Smooth muscle cell (in vitro differentiated cells): ENCODE data around the gene ENDOV. TPM values are rescaled to one million over a fixed set of nuclear protein-coding genes. Genes with fewer than 3 reads are reported as not detected.
A peak's percentile ranks its signal among the peaks of the same experiment; 100 is the strongest.

ENCODE experiments used
- DNase-seq: peaks from one replicate; lab custom pipeline; 2025; ENCODE audit not compliant: unreplicated experiment; lab: John Stamatoyannopoulos, UW
- H2AFZ ChIP-seq: fragments of 200-600 bp; sonication (generic); 2 replicates; pipeline ENCODE4 v1.6.0; 2016; ENCODE audit warnings: antibody characterized with exemption, low read depth, mild to moderate bottlenecking
- H3F3A ChIP-seq: fragments of 200-600 bp; sonication (generic); 2 replicates; pipeline ENCODE4 v1.6.0; 2017; ENCODE audit warnings: antibody characterized with exemption, low read depth
- H3K27ac ChIP-seq: fragments of 200-600 bp; sonication (generic); 2 replicates; pipeline ENCODE4 v1.5.1; 2016; ENCODE audit warnings: low read depth, mild to moderate bottlenecking
- H3K27me3 ChIP-seq: fragments of 200-600 bp; sonication (generic); 2 replicates; pipeline ENCODE4 v1.6.1; 2016; ENCODE audit warnings: low read depth, mild to moderate bottlenecking
- H3K36me3 ChIP-seq: fragments of 200-600 bp; sonication (generic); 2 replicates; pipeline ENCODE4 v1.5.1; 2016; ENCODE audit warnings: low read depth
- H3K4me1 ChIP-seq: fragments of 200-600 bp; sonication (generic); 2 replicates; pipeline ENCODE4 v1.5.1; 2016; ENCODE audit warnings: low read depth
- H3K4me2 ChIP-seq: fragments of 200-600 bp; sonication (generic); 2 replicates; pipeline ENCODE4 v1.6.0; 2016; ENCODE audit warnings: mild to moderate bottlenecking
- H3K4me3 ChIP-seq: fragments of 200-600 bp; sonication (generic); 2 replicates; pipeline ENCODE4 v1.5.1; 2016; ENCODE audit warnings: mild to moderate bottlenecking
- H3K79me2 ChIP-seq: fragments of 200-600 bp; sonication (generic); 2 replicates; pipeline ENCODE4 v1.6.0; 2016; ENCODE audit warnings: low read depth, mild to moderate bottlenecking
- H3K9ac ChIP-seq: fragments of 200-600 bp; sonication (generic); 2 replicates; pipeline ENCODE4 v1.6.0; 2016; ENCODE audit warnings: low read depth
- H3K9me3 ChIP-seq: fragments of 200-600 bp; sonication (generic); replicated peaks from 2 replicates; pipeline ENCODE4 v1.5.1; 2016; ENCODE audit warnings: low read depth
- H4K20me1 ChIP-seq: fragments of 200-600 bp; sonication (generic); 2 replicates; pipeline ENCODE4 v1.6.0; 2016; ENCODE audit warnings: low read depth
- CTCF ChIP-seq: fragments of 200-600 bp; sonication (generic); IDR thresholded peaks from 2 replicates; pipeline ENCODE4 v1.5.1; 2017; ENCODE audit warnings: borderline replicate concordance, mild to moderate bottlenecking, antibody characterized with exemption; ENCODE audit not compliant: insufficient read depth, poor library complexity, severe bottlenecking
- WGBS: methylation state at CpG from one replicate; pipeline ENCODE4 v1.1.7; 2016; ENCODE audit warnings: low lambda C conversion rate; 5-methylcytosine and 5-hydroxymethylcytosine counted together
- polyA plus RNA-seq: library from polyadenylated mRNA; unstranded; fragments of >200 nt; fragmentation: Nextera tagmentation; extraction: Ambion mirVana; gene quantifications from 2 replicates; pipeline ENCODE4 v1.2.1, GENCODE V29; 2016
- total RNA-seq: library from RNA; depleted of rRNA; stranded (reverse); fragments of >200 nt; gene quantifications from 2 replicates; pipeline ENCODE4 v1.2.3, GENCODE V29; 2014

The ENDOV gene
- total and polyA plus RNA-seq, 2 experiments from 2014 or later = 31.6 to 59.7 TPM

GRCh38 chr17:80451104-80451775 lies 36.3 kb downstream of the ENDOV start:
- 84% methylated on average over 8 of the region's 9 CpGs for WGBS
- H3K27me3 ChIP-seq = no peaks in the 10 kb centered on the region
- H3K27ac ChIP-seq = no peak overlapping the region
- H3K79me2 ChIP-seq = no peaks in the 10 kb centered on the region
- no peak for DNase-seq
- no peak overlapping the region for H3K4me3 ChIP-seq
- H3K9ac ChIP-seq = no peak overlapping the region
- no peak overlapping the region for H2AFZ ChIP-seq
- H3K36me3 ChIP-seq = no peaks in the 10 kb centered on the region
- peaks cover 9% of the 10 kb centered on the region for H3K4me1 ChIP-seq
- H3K9me3 ChIP-seq = no peaks in the 10 kb centered on the region
- no peaks in the 10 kb centered on the region for H4K20me1 ChIP-seq
- TF ChIP-seq CTCF = no peak
- no peak overlapping the region for H3K4me2 ChIP-seq
- H3F3A ChIP-seq = no peaks in the 10 kb centered on the region

- peaks cover 9% of the 10 kb centered on the region for H3K4me1 ChIP-seq
- TF ChIP-seq CTCF = no peak
- no peaks in the 10 kb centered on the region for H3K9me3 ChIP-seq
- H3K36me3 ChIP-seq = no peaks in the 10 kb centered on the region
- 93% methylated on average over 14 of the region's 14 CpGs for WGBS
- no peak for DNase-seq
- H3K4me2 ChIP-seq = no peak overlapping the region
- H4K20me1 ChIP-seq = no peaks in the 10 kb centered on the region
- H3K9ac ChIP-seq = no peak overlapping the region
- H3K4me3 ChIP-seq = no peak overlapping the region
- H3K27me3 ChIP-seq = no peaks in the 10 kb centered on the region
- H3F3A ChIP-seq = no peaks in the 10 kb centered on the region
- H3K27ac ChIP-seq = no peak overlapping the region
- H3K79me2 ChIP-seq = no peaks in the 10 kb centered on the region
- no peak overlapping the region for H2AFZ ChIP-seq
These were observed 37.4 kb downstream of the ENDOV start for GRCh38 chr17:80452173-80452915.

- no peaks in the 10 kb centered on the region for H3K9me3 ChIP-seq
- TF ChIP-seq CTCF = no peak
- peak overlapping the region; percentile 71 for H3K4me3 ChIP-seq
- no peak overlapping the region for H3K27ac ChIP-seq
- 88% methylated on average over 19 of the region's 19 CpGs for WGBS
- H3K27me3 ChIP-seq = no peaks in the 10 kb centered on the region
- no peaks in the 10 kb centered on the region for H3F3A ChIP-seq
- H3K4me1 ChIP-seq = peaks cover 9% of the 10 kb centered on the region
- H4K20me1 ChIP-seq = no peaks in the 10 kb centered on the region
- H2AFZ ChIP-seq = no peak overlapping the region
- H3K4me2 ChIP-seq = peak overlapping the region; percentile 91
- H3K79me2 ChIP-seq = no peaks in the 10 kb centered on the region
- no peak for DNase-seq
- no peaks in the 10 kb centered on the region for H3K36me3 ChIP-seq
- H3K9ac ChIP-seq = no peak overlapping the region
These were observed 38.4 kb downstream of the ENDOV start for GRCh38 chr17:80453126-80453997.
